ENCODE measurements around the gene COG1. TPM values are rescaled to one million over a fixed set of nuclear protein-coding genes. Genes with fewer than 3 reads are reported as not detected.

COG1 gene
- total RNA-seq, 1 donor from 2014 or later: 31.5 TPM

- H3K4me1 Mint-ChIP-seq (ENCODE audit: low read depth): peaks cover 15% of the 10 kb centered on the region
- no peak overlapping the region for H3K27ac Mint-ChIP-seq
- H3K36me3 Mint-ChIP-seq (ENCODE audit: low read depth): peaks cover 45% of the 10 kb centered on the region
- DNase-seq (ENCODE audit: low spot score): no peak
- H3K27me3 Mint-ChIP-seq (ENCODE audit: low read depth): no peaks in the 10 kb centered on the region
- peak overlapping the region; percentile 45 for H3K4me3 Mint-ChIP-seq (ENCODE audit: low read depth)
- no peaks in the 10 kb centered on the region for H3K9me3 Mint-ChIP-seq
- intact Hi-C loops (cut with micrococcal nuclease): loop anchor here (2.0 to 5.0 kb wide), 2 partner anchors 16 to 118 kb away; partner anchors contain the start of gene CDC42EP4
These were observed 1.8 kb downstream of the COG1 start for GRCh38 chr17:73194514-73195222.

GRCh38 chr17:73196500-73196899 lies 3.6 kb downstream of the COG1 start:
- H3K9me3 Mint-ChIP-seq: no peaks in the 10 kb centered on the region
- intact Hi-C loops (cut with micrococcal nuclease): no loop called here
- peaks cover 8% of the 10 kb centered on the region for H3K4me1 Mint-ChIP-seq (ENCODE audit: low read depth)
- no peak overlapping the region for H3K4me3 Mint-ChIP-seq (ENCODE audit: low read depth)
- no peaks in the 10 kb centered on the region for H3K27me3 Mint-ChIP-seq (ENCODE audit: low read depth)
- no peak overlapping the region for H3K27ac Mint-ChIP-seq
- peaks cover 60% of the 10 kb centered on the region for H3K36me3 Mint-ChIP-seq (ENCODE audit: low read depth)
- DNase-seq (ENCODE audit: low spot score): no peak

GRCh38 chr17:73197161-73197560 lies 4.3 kb downstream of the COG1 start:
- peaks cover 8% of the 10 kb centered on the region for H3K4me1 Mint-ChIP-seq (ENCODE audit: low read depth)
- H3K27ac Mint-ChIP-seq: no peak overlapping the region
- H3K36me3 Mint-ChIP-seq (ENCODE audit: low read depth): peaks cover 67% of the 10 kb centered on the region
- DNase-seq (ENCODE audit: low spot score): no peak
- H3K4me3 Mint-ChIP-seq (ENCODE audit: low read depth): no peak overlapping the region
- H3K27me3 Mint-ChIP-seq (ENCODE audit: low read depth): no peaks in the 10 kb centered on the region
- intact Hi-C loops (cut with micrococcal nuclease): no loop called here
- H3K9me3 Mint-ChIP-seq: no peaks in the 10 kb centered on the region

GRCh38 chr17:73198201-73198929 lies 5.5 kb downstream of the COG1 start:
- Mint-ChIP-seq H3K4me3 (ENCODE audit: low read depth) (no peak overlapping the region), H3K9me3 (no peaks in the 10 kb centered on the region), H3K4me1 (ENCODE audit: low read depth) (peaks cover 13% of the 10 kb centered on the region), H3K36me3 (ENCODE audit: low read depth) (peaks cover 78% of the 10 kb centered on the region), H3K27me3 (ENCODE audit: low read depth) (no peaks in the 10 kb centered on the region), H3K27ac (no peak overlapping the region)
- intact Hi-C loops (cut with micrococcal nuclease): no loop called here
- DNase-seq (ENCODE audit: low spot score): no peak

- no peaks in the 10 kb centered on the region for H3K9me3 Mint-ChIP-seq
- peaks cover 83% of the 10 kb centered on the region for H3K36me3 Mint-ChIP-seq (ENCODE audit: low read depth)
- no peak overlapping the region for H3K4me3 Mint-ChIP-seq (ENCODE audit: low read depth)
- peaks cover 14% of the 10 kb centered on the region for H3K4me1 Mint-ChIP-seq (ENCODE audit: low read depth)
- DNase-seq (ENCODE audit: low spot score): no peak
- H3K27ac Mint-ChIP-seq: no peak overlapping the region
- no peaks in the 10 kb centered on the region for H3K27me3 Mint-ChIP-seq (ENCODE audit: low read depth)
- intact Hi-C loops (cut with micrococcal nuclease): no loop called here
These were observed 6.0 kb downstream of the COG1 start for GRCh38 chr17:73198930-73199260.

- Mint-ChIP-seq H3K27ac (no peak overlapping the region), H3K27me3 (ENCODE audit: low read depth) (no peaks in the 10 kb centered on the region), H3K9me3 (no peaks in the 10 kb centered on the region), H3K36me3 (ENCODE audit: low read depth) (peaks cover 90% of the 10 kb centered on the region), H3K4me3 (ENCODE audit: low read depth) (no peak overlapping the region), H3K4me1 (ENCODE audit: low read depth) (peaks cover 17% of the 10 kb centered on the region)
- intact Hi-C loops (cut with micrococcal nuclease): no loop called here
- DNase-seq (ENCODE audit: low spot score): no peak
These were observed 7.0 kb downstream of the COG1 start for GRCh38 chr17:73199751-73200317.

GRCh38 chr17:73200476-73200875 lies 7.6 kb downstream of the COG1 start:
- no peak for DNase-seq (ENCODE audit: low spot score)
- Mint-ChIP-seq H3K27ac (no peak overlapping the region), H3K36me3 (ENCODE audit: low read depth) (peaks cover 91% of the 10 kb centered on the region), H3K4me3 (ENCODE audit: low read depth) (no peak overlapping the region), H3K9me3 (no peaks in the 10 kb centered on the region), H3K27me3 (ENCODE audit: low read depth) (no peaks in the 10 kb centered on the region), H3K4me1 (ENCODE audit: low read depth) (peaks cover 17% of the 10 kb centered on the region)
- intact Hi-C loops (cut with micrococcal nuclease): no loop called here

GRCh38 chr17:73201215-73202069 lies 8.6 kb downstream of the COG1 start:
- intact Hi-C loops (cut with micrococcal nuclease): no loop called here
- peak overlapping the region; percentile 7 for H3K27ac Mint-ChIP-seq
- H3K9me3 Mint-ChIP-seq: no peaks in the 10 kb centered on the region
- H3K36me3 Mint-ChIP-seq (ENCODE audit: low read depth): peaks cover 94% of the 10 kb centered on the region
- no peak overlapping the region for H3K4me3 Mint-ChIP-seq (ENCODE audit: low read depth)
- peaks cover 17% of the 10 kb centered on the region for H3K4me1 Mint-ChIP-seq (ENCODE audit: low read depth)
- H3K27me3 Mint-ChIP-seq (ENCODE audit: low read depth): no peaks in the 10 kb centered on the region
- no peak for DNase-seq (ENCODE audit: low spot score)

GRCh38 chr17:73203135-73203787 lies 10.4 kb downstream of the COG1 start:
- H3K27me3 Mint-ChIP-seq (ENCODE audit: low read depth): no peaks in the 10 kb centered on the region
- peak overlapping the region; percentile 48 for H3K27ac Mint-ChIP-seq
- intact Hi-C loops (cut with micrococcal nuclease): no loop called here
- peaks cover 20% of the 10 kb centered on the region for H3K4me1 Mint-ChIP-seq (ENCODE audit: low read depth)
- no peak for DNase-seq (ENCODE audit: low spot score)
- no peak overlapping the region for H3K4me3 Mint-ChIP-seq (ENCODE audit: low read depth)
- H3K36me3 Mint-ChIP-seq (ENCODE audit: low read depth): peaks cover 93% of the 10 kb centered on the region
- no peaks in the 10 kb centered on the region for H3K9me3 Mint-ChIP-seq

GRCh38 chr17:73203788-73204479 lies 11.1 kb downstream of the COG1 start:
- Mint-ChIP-seq H3K36me3 (ENCODE audit: low read depth) (peaks cover 93% of the 10 kb centered on the region), H3K4me3 (ENCODE audit: low read depth) (no peak overlapping the region), H3K4me1 (ENCODE audit: low read depth) (peaks cover 20% of the 10 kb centered on the region), H3K27ac (peak overlapping the region; percentile 48), H3K27me3 (ENCODE audit: low read depth) (no peaks in the 10 kb centered on the region), H3K9me3 (no peaks in the 10 kb centered on the region)
- no peak for DNase-seq (ENCODE audit: low spot score)
- intact Hi-C loops (cut with micrococcal nuclease): no loop called here

- no peaks in the 10 kb centered on the region for H3K9me3 Mint-ChIP-seq
- intact Hi-C loops (cut with micrococcal nuclease): no loop called here
- no peak overlapping the region for H3K4me3 Mint-ChIP-seq (ENCODE audit: low read depth)
- peaks cover 28% of the 10 kb centered on the region for H3K4me1 Mint-ChIP-seq (ENCODE audit: low read depth)
- no peaks in the 10 kb centered on the region for H3K27me3 Mint-ChIP-seq (ENCODE audit: low read depth)
- H3K36me3 Mint-ChIP-seq (ENCODE audit: low read depth): peaks cover 91% of the 10 kb centered on the region
- H3K27ac Mint-ChIP-seq: no peak overlapping the region
- no peak for DNase-seq (ENCODE audit: low spot score)
These were observed 12.7 kb downstream of the COG1 start for GRCh38 chr17:73205459-73205961.
